C4-2B (cell line): ENCODE results near the gene IFIT1.

Experiments used
- CTCF ChIP-seq: fragments of 450-650 bp; conservative IDR thresholded peaks from 2 replicates; pipeline ENCODE4 v1.5.1; 2017; ENCODE audit warnings: mild to moderate bottlenecking
- ZFX ChIP-seq: fragments of 450-650 bp; IDR thresholded peaks from 2 replicates; pipeline ENCODE4 v1.6.1; 2017

GRCh38 chr10:89454561-89455347, 62.3 kb downstream of the IFIT1 start:
- no peak for TF ChIP-seq CTCF
- TF ChIP-seq ZFX, result no peak
